ENCODE results near the gene PIK3C2G.

Gene PIK3C2G

DNA sequence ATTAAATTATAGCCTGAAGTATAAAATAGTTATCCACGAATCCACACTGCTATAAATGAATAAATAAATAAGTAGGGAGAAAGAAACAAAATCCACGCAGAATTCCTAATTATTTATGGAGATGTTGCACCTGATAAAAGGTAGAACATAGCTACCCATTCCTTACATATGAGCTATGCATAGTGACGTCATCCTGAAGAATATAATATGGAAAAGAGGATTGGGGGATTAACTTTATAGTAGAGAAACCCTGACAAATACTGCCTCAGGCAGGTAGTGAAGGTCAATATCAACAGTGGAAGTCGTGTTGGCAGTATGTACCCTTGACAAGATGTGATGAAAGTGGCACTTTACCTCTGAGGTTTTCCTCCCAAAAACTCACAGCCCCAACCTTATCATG lies 394.0 kb downstream of the PIK3C2G start:
- H3K4me3 ChIP-seq (ENCODE audit: low read depth, low read length): no peak overlapping the region
- no peak for DNase-seq (ENCODE audit: low read depth)
- TF ChIP-seq, protein P1, sequence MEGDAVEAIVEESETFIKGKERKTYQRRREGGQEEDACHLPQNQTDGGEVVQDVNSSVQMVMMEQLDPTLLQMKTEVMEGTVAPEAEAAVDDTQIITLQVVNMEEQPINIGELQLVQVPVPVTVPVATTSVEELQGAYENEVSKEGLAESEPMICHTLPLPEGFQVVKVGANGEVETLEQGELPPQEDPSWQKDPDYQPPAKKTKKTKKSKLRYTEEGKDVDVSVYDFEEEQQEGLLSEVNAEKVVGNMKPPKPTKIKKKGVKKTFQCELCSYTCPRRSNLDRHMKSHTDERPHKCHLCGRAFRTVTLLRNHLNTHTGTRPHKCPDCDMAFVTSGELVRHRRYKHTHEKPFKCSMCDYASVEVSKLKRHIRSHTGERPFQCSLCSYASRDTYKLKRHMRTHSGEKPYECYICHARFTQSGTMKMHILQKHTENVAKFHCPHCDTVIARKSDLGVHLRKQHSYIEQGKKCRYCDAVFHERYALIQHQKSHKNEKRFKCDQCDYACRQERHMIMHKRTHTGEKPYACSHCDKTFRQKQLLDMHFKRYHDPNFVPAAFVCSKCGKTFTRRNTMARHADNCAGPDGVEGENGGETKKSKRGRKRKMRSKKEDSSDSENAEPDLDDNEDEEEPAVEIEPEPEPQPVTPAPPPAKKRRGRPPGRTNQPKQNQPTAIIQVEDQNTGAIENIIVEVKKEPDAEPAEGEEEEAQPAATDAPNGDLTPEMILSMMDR (IDR thresholded peaks at IDR 0.05; ENCODE audit: control insufficient read depth, extremely low read depth, insufficient read depth): no peak

DNA sequence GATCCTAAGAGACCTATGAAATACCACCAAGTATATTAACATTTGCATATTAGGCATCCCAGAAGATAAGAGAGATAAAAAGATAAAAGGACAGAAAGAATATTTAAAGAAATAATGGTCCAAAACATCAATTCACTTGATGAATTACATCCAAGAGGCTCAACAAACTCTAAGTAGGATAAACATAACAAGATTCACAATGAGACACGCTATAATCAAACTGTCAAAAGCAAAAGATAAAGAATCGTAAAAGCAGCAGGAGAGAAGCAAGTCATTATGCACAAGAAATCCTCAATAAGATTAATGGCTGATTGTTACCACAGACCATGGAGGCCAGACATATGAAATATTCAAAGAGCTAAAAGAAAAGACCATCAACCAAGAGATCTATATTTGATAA lies 396.9 kb downstream of the PIK3C2G start:
- TF ChIP-seq, protein P1 (IDR thresholded peaks at IDR 0.05; ENCODE audit: control insufficient read depth, extremely low read depth, insufficient read depth): no peak
- H3K4me3 ChIP-seq (ENCODE audit: low read depth, low read length): no peak overlapping the region
- no peak for DNase-seq (ENCODE audit: low read depth)

DNA sequence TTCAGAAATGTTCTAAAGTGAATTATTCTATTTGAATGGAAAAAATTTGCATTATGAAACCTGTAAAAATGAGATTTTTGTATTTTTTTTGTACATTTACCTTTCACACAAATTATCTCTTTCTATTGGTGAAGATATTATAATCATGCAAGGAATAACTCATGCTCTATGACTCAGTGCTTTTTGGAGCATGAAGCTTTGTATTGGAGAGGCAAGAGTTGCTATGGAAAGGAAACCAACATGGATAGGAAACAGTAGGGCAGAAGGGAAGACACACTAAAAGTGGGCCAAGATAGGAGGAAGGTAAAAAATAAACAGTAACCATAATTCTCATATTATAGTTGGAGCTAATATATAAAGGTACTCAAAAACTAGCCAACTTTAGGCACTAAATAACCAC lies 397.5 kb downstream of the PIK3C2G start:
- no peak overlapping the region for H3K4me3 ChIP-seq (ENCODE audit: low read depth, low read length)
- DNase-seq (ENCODE audit: low read depth): no peak
- TF ChIP-seq, protein P1 (IDR thresholded peaks at IDR 0.05; ENCODE audit: control insufficient read depth, extremely low read depth, insufficient read depth): no peak

DNA sequence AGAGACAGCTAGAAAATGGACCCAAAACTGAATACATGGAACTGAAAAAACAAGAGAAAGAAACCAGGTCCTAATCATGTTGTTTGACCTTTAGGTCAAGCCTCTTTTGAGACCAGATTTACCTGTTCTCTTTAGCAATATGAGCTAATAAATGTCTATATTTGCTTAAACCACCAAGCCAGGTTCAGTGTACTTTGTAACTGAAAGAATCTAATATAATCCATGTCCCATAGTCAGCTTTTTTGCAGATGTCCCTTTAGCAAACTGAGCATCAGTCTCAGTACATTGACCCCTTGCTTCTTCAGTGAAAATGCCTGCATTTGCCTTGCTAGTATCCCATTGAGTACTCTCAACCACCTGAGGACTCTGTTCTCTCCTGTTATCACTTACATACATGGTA lies 414.8 kb downstream of the PIK3C2G start:
- no peak overlapping the region for H3K4me3 ChIP-seq (ENCODE audit: low read depth, low read length)
- DNase-seq (ENCODE audit: low read depth): no peak
- TF ChIP-seq, protein P1 (IDR thresholded peaks at IDR 0.05; ENCODE audit: control insufficient read depth, extremely low read depth, insufficient read depth): no peak

DNA sequence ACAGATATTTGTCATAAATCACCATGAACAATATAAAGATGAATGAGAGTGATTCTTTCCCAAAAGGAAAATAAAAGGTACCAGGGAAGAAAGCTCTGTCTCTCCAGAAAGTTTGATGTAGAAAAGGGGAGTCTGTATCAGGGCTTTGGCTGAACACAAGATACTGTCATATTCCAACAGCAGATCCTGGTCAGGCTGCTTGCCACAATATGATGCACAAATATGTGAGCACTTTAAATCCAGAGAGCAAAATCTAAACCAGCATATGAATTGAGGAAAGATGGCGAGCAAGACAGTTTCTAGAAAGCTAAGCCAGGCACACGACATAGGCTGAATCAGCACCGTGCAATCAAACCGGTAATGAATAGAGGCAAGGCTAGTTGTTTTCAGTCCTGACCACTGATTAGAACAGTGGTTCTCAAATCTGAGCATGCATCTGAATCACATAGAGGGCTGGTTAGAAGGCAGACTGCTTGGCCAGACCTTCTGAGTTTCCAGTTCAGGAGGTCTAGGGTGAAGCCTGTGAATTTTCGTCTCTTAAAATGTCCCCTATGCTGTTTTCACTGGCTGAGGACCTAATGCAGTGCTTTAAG lies 415.8 kb downstream of the PIK3C2G start:
- TF ChIP-seq, protein P1 (IDR thresholded peaks at IDR 0.05; ENCODE audit: control insufficient read depth, extremely low read depth, insufficient read depth): no peak
- DNase-seq (ENCODE audit: low read depth): no peak
- no peak overlapping the region for H3K4me3 ChIP-seq (ENCODE audit: low read depth, low read length)

DNA sequence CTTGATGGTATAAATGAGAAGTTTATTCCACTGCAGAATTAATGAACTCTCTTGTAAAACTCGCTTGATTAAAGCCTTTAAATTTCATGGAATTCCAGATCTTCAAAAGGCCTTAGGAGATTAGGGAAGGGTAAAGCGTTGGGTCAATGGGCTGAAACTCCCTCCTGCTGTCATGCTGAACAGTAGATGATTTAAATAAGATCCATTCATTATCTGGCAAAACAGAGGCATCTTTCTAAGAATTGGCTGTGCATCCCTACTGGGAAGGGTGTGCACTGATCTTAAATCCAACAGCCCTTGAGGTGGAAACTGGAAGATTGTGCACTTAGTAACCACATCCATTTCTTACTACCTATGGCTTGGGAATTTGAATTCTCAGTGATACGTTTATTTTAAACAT lies 420.5 kb downstream of the PIK3C2G start:
- no peak overlapping the region for H3K4me3 ChIP-seq (ENCODE audit: low read depth, low read length)
- DNase-seq (ENCODE audit: low read depth): no peak
- TF ChIP-seq, protein P1 (IDR thresholded peaks at IDR 0.05; ENCODE audit: control insufficient read depth, extremely low read depth, insufficient read depth): no peak

DNA sequence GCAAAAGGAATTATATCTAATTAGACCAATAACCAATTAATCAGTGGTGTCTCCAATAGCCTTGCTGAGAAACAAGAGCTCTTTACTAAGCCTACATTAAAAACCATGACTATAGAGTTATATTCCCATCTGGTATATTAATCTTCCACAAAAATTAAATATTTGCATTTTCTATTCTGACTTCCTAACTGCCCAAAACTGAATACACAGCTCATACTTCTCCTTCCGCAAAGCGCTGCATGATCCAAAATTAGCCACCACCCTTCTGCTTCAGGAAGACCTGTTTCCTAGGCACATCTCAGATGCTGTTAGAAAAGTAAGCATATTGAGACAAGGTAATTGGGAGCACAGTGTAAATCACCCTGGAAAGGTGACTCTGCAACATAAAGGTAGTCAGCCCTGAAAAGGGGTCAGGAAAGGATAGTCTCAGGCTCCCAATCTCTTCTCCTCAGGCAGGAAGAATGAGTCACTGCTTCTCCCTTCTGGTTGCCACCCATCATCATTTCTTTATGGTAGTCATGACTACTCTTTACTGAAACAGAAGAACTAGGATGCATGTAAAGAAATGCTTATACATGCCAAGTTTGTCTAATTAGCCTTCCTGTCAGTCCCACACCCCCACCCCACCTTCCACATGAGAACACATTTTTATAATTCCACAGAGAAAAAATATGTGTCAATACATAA lies 422.2 kb downstream of the PIK3C2G start:
- no peak overlapping the region for H3K4me3 ChIP-seq (ENCODE audit: low read depth, low read length)
- DNase-seq (ENCODE audit: low read depth): no peak
- TF ChIP-seq, protein P1 (IDR thresholded peaks at IDR 0.05; ENCODE audit: control insufficient read depth, extremely low read depth, insufficient read depth): no peak

Data from LNCaP clone FGC (cell line).